GM18502 (cell line): ENCODE data around the gene ATF2.
A peak's percentile ranks its signal among the peaks of the same experiment; 100 is the strongest.
"Not testable (repeated sequence)": the region's sequence is repeated elsewhere in the genome, so short reads cannot be mapped to it uniquely, and the experiment has no call there.

Source experiments
- ATAC-seq: cut with Tn5 transposase; IDR thresholded peaks from one replicate; pipeline ENCODE4 v1.9.1; 2021; ENCODE audit warnings: mild to moderate bottlenecking; ENCODE audit not compliant: unreplicated experiment, poor library complexity

ATF2 gene

DNA sequence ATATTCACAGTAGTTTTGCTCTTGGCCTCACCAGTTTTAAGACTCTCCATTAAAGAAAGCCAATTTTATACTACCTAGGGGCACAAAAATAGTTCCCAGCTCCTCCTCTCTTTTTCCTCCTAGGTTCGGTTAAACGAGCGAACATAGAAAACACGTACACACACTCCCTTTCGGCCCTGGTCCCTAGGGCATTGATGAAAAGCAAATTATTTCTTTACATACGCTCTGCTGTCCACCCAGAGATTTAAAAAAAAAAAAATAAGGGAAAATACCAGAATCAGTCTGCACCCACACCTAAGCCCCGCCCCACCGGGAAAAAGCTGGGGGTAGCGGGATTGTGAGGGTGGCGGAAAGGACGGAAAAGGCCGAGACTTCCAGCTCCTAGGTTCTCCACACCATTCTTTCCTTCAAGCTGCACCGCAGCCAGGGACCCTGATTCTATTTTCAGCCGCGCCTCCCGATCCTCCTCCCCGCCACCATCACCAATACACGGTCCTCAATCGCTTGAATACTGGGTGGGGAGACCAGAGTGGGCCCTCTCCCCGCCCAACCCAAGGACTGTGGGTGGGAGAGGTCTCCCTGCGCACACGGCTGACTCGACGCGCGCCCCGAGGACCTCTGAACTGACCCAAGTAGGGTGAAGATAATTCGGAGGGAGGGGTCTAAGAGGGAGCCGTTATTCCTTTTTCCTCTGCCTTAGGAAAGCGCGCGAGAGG, 769 bp downstream of the ATF2 start:
- no peak for ATAC-seq

DNA sequence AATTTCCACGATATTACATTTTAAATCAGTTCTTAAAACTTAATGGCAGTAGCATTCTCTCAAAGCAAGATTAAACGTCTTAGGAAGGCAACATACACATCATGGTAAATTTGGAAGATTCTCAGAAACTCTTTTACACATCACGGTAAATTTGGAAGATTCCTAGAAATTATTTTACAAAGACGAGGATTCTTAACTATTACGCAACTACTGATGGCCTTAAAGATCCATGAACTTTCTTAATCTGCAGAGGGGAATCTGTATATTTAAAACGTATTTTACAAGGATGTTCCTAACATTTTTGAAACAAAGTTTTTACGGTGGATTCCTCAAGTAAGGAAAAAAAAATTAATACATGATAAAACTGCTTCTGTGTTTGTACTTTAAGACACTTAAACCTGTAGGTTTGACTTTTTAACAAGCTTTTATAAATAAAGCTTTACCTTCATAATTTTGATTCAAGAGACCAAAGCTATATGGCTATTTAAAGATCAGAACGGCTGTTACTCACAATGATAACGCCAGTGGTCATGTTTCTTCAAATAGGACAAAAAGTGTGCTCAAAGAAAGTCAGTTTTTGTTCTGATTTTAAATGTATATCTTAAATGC, 1.7 kb downstream of the ATF2 start:
- no peak for ATAC-seq

DNA sequence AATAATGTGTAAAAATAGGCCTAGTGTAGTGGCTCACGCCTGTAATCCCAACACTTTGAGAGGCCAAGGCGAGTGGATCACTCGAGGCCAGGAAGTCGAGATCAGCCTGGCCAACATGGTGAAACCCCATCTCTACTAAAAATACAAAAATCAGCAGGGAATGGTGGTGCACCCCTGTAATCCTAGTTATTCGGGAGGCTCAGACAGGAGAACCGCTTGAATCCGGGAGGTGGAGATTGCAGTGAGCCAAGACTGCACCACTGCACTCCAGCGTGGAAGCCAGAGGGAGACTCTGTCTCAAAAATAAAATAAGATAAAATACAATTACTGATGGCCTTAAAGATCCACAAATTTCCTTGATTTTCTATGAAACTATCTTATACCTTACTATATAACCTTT, 3.8 kb downstream of the ATF2 start:
- ATAC-seq: no peak

DNA sequence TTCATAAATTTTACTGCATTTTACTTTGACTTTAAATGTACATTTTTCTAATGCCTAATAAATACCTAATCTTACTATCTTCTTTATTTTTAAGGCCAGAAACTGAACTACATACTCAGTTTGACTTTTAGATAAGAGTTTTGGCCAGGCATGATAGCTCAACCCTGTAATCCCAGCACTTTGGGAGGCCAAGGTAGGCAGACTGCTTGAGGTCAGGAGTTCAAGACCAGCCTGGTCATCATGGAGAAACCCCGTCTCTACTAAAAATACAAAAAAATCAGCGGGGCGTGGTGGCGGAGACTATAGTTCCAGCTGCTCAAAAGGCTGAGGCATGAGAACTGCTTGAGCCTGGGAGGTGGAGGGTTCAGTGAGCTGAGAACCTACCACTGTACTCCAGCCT, 9.1 kb downstream of the ATF2 start:
- ATAC-seq: no peak

DNA sequence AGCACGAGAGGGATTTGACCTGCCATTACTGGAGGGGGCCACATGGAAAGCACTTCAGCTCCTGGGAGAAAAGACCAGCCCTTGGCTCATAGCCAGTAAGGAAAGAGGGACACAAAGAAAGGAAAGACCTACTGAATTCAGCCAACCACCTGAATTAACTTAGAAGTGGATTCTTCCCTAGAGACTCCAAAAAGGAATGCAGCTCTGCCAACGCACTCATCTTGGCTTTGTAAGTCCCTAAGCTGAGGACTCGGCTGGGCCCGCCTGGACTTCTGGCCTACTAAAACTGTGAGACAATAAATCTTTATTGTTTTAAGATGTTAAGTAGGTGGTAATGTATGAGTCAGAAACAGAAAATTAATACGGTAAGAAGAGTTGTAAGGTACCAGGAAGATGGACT, 11.5 kb downstream of the ATF2 start:
- no peak for ATAC-seq

DNA sequence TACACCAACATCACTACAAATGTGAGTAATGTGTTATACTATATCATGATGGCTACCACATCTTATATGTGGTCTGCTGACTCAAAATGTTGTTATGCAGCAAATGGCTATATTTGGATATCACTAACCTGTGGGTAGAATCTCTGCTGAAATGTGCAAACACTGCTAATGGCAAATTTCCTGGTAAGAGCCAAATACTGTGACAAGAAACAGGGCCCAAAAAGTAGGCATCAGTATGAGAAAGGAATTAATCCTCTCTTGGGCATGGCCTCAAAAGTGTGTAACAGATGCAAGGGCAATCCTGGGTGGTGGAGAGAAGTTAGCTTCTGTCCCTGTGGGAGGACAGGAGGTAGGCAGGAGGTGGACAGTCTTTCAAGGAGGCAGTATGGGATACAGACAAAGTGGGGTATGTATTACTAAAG, 13.3 kb downstream of the ATF2 start:
- ATAC-seq: peak; percentile 87

DNA sequence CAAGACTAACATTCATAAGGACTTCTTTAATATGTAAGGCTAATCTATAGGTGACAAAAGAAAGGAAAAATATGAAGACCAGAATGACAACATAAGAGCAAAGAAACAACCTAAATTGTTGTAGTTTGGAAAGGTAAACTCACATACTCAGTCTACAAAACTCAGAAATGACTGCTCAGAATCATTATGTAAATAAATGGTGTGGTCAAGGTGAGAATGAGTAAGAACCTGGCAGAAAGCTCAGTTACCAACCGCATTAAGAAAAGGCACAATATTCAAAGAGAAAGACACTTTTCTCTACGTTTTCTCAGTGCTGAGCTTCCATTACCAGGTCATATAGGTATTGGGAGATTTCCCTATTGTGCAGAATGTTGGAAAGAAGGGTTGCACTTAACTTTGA, 15.8 kb downstream of the ATF2 start:
- peak; percentile 79 for ATAC-seq

DNA sequence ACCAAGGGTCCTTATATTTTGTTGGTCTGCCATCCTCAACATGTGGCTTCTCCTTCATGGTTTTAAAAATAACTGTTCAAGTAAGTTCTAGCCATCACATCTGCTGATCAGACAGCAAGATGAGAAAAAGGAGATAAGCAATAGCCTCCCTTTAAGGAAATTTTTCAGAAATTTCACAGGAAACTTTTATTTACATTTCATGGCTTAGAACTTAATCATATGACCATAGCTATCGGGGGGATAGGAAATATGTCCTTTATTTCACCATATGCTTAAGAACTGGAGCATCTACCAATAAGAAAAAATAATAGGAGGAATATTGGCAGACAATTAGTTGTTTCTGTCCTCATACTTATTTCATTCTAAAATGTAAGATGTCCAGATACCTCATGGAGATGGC, 16.2 kb downstream of the ATF2 start:
- ATAC-seq: no peak

DNA sequence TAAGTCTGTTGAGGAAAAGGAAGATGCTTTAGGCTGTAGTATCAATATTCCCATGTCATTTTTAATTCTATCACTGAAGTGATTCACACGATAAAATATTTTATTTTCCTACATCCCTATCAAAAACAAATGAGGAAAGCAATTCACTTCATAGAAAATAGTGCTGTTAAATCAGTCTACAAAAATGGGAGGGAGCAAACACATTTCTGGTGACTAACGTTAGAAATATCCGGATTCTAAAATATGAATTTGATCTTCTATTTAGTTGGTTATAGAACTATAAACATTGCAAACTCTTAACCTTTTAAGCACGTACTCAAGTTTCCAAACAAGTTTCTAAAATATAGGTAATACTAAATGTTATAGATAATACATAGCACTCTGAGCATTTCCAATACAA, 20.8 kb downstream of the ATF2 start:
- no peak for ATAC-seq

DNA sequence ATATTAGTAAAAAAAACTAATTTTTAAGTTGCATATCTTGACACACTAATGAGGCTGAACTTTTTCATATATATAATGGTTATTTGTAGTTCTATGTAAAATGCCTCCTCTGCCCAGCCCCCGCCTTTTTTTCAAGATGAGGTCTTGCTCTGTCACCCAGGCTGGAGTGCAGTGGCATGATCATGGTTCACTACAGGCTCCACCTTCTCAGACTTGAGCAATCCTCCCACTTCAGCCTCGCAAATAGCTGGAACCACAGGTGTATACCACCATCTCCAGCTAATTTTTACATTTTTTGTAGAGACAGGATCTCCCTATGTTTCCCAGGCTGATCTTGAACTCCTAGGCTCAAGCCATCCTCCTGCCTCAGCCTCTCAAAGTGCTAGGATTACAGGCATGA, 24.3 kb downstream of the ATF2 start:
- no peak for ATAC-seq

DNA sequence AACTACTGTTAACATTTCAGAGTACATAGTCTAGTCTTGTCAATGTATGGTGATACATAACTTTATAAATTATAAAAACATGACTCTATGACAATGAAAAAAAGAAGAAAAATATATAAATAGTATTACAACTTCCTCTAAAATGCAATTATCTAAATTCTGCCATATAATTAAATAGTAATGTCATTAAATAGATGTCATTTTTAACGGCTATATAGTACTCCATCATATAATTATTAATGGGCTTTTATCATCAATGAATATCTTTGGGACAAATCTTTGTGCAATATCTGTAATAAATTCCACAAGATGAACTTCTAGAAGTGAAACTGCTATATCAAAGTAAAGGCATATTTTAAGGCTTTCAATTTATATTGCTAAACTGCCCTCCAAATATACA, 24.8 kb downstream of the ATF2 start:
- ATAC-seq: no peak

DNA sequence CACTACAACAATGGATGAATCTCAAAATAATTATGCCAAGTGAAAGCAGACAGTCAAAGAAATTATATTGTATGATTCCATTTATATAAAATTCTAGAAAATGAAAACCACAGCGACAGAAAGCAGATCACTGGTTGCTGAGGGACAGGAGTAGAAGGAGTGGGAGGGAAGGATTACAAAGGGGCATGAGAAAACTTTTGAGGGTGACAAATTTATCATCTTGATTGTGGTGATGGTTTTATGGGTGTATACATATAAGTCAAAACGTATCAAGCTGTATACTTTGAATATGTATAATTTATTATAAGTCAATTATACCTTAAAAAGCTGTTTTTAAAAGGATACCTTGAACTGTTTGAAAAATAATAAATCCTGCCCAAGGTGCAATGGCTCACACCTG, 27.7 kb downstream of the ATF2 start:
- no peak for ATAC-seq

DNA sequence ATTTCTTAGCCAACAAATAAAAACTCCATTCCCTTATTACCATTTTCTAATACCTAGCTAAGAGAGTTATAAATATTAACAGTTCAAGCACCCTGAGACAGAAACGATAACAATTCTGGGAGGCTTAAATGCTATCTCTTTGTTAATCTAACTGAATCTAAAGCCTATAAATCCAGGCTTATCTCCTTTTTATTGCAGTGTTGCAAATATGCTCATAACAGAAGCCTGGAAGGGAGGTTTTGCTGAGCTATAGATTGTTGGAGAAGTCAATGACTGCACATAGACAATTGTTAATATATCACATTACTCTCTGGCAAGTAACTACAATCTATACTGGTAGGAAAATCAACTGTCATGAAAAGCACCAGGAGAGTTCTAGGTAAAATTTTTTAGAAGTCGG, 30.2 kb downstream of the ATF2 start:
- ATAC-seq: no peak

DNA sequence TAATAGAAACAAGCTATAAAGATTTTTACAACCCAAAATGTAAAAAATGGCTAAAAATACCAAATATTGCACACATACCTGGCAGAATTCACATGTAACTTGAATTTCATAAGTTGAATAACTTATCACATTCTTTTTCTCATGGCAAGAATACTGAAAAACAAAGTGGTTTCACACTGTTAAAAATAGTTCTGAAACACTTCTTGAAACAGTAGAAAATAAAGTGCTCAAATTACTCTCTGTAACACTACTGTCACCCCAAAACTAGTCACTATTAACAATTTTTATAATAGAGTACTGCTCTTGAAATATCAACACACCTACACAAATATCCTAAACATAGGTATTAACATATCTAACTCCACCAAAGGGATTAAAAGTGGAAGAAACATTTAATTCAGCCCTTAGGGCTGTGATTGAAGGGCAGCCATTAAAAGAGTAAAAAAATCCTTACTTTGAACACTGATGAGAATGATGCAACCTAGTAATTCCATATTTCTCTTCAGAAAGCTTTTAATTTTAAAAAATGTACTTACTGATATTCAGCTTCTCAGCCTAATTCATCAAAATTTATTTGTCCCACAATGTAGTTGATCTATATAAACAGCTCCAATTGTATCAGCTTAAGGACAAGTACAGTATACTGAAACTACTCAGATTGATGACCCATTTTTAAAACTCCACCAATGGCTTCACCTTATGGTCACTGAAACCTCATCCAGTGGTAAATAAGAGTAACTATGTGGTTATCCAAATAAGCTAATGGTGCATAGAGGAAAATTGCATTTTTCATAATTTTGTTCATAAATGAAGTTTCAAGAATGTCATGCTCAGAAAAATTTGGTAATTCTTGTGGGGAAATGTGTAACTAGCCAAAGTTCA, 31.4 kb downstream of the ATF2 start:
- peak; percentile 77 for ATAC-seq

DNA sequence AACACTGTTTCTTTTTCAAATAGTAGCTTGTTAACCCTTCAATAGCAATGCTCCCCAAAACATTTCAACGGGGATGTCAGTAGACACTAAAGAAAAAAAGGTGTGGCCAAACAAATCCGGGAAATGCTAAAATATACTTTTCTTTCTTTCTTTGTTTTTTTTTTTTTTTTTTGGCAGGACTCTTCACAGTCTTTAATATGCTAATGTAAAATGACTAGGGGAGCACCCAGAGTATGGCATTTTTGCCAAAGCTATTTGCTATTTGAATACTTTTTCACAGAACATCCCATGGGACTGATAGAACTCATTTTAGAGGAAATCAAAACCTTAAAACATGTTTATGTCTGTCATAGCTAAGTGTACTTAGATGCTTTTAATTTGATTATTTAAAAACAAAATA, 32.1 kb downstream of the ATF2 start:
- ATAC-seq: no peak

DNA sequence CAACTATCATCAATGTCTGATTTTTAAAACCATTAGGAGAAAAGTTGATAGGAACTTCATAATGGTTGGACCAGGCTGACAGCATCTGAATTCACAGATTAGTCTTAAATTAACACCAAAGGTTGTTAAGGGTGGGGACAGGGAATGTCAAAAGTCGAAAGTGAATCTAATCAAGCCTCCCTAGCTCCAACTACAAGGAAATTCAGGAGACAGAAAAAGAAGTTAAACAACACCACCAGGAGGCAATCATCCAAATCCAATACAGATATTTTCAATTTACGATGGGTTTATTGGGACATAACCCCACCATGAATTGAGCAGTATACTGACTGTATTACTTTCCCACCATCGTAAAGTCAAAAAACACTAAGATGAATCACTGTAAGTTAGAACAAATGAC, 32.8 kb downstream of the ATF2 start:
- no peak for ATAC-seq

DNA sequence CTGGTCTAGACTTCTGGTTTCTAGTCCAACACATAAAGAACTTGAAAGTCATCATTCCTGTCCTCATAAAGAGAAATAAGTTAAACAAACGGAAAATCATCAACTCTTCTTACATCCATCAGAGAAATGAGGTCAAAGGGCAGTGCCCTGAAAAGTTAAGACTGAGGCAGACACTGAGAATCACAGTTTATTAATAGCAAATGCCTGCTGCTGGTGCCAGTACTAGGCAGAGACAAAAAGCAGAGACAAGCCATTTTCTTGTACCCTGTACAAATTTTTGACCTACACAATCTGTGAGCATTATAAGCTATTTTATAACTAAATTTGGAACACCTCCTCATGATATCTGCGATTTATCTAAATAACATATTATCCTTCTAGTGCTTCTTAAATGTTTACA, 36.8 kb downstream of the ATF2 start:
- ATAC-seq: no peak

DNA sequence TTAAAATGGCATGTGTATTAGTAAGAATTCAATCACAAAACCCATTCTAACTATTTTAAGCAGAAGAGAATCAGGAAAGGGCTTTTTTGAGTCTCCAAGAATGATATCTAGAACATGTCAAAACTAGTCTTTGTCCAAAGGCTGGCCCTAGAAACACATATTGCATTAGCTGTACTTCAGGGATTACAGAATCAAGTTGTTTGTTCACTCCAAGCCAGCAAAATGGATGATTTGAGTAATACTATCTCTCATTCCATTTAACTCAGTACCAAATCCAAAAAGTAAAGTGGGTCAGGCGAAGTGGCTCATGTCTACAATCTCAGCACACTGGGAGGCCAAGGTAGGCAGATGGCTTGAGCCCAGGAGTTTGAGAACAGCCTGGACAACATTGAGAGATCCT, 41.3 kb downstream of the ATF2 start:
- ATAC-seq: no peak

DNA sequence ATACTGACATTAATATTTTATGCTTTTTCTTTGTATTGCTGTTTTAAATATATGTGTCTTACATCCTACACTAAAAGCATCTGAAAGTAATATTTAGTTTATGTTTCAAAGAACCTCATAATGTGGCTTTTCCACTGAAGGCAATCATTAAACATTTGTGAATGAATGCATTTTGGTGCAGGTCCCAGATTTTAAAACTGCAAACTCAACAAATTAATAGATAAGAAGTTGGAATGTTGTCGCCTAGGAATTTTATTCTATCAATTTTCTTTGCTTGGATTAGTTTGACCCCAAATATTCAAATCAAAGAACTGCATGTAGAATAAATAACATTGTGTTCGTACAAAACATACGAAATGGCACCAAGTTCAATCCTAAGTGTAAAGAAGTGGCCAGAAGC, 44.7 kb downstream of the ATF2 start:
- ATAC-seq: no peak

DNA sequence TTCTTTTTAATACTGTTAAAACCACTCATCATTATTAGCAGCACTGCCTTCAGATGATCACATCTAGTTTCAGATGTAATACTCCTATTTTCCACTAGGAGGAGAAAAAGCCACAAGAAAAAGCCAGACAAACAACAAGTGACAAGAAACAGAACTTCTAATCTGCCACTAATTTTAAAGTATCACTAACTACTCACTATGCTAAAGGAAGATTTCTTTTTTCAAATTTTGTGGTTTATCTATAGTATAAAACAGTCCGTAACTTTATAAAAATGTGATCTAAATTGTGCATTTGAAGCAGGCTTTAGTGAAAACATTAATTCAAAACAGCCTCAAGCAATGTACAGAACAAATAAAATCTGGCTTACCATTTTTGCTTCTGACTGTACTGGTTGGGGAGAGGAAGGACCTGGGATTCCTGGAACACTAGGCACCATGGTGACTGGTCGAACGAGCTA, 56.8 kb downstream of the ATF2 start:
- ATAC-seq: no peak

DNA sequence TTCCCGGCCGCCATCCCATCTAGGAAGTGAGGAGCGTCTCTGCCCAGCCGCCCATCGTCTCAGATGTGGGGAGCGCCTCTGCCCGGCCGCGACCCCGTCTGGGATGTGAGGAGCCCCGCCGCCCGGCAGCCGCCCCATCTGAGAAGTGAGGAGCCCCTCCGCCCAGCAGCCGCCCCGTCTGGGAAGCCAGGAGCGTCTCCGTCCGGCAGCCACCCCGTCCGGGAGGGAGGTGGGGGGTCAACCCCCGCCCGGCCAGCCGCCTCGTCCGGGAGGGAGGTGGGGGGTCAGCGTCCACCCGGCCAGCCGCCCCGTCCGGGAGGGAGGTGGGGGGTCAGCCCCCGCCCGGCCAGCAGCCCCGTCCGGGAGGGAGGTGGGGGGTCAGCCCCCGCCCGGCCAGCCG, 59.9 kb downstream of the ATF2 start:
- ATAC-seq: not testable (repeated sequence)
